GM19238 (cell line): ENCODE measurements around the gene UTY.

Experiments used
- DNase-seq: peaks from one replicate; pipeline ENCODE4 v3.0.0; 2011; ENCODE audit warnings: low spot score; ENCODE audit not compliant: insufficient read length

The UTY gene

DNA sequence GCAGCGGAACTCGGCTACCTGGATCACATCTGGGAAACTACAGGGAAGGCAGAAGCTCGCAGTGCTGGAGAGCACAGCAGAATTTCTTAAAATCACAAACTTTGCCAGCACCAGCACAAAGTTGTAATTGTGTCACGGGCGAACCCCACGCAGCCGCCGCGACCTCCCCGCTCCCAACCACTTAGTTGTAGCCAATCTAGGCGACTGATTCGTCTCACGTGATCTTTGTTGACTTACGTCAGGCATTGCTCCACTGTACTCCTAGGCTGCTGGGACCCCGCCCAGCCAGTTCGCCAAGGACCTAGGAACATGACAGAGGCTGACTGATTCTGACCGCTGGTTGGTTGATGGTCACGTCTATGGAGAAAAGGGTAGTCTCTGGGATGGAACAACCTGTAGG is at the start of gene UTY:
UTY (minus strand) TSS at position 206 of the 400 bp plus-strand sequence. CDS start 368 bp downstream, outside the sequence.
- no peak for DNase-seq

DNA sequence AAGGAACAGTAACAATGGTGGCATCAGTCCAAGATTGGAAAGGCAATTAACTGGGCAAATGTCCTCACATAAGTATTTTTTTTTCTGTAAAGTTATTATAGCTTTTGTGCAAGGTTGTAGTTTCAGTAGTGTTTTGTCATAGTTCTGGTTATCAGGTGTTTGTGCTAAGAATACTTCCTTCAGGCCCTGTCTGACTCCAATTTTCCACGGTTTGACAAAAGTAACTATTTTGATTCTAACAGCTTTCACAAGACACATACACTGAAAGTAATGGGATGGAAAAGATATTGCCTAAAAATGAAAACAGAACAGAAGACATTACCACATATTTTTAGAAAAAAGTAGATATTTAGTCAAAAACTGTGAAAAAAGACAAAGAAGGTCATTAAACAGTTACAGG is 40.6 kb upstream of the UTY start:
- no peak for DNase-seq

GRCh38 chrY:13501215-13501614 is 21.4 kb upstream of the UTY start:
- DNase-seq, result no peak

DNA sequence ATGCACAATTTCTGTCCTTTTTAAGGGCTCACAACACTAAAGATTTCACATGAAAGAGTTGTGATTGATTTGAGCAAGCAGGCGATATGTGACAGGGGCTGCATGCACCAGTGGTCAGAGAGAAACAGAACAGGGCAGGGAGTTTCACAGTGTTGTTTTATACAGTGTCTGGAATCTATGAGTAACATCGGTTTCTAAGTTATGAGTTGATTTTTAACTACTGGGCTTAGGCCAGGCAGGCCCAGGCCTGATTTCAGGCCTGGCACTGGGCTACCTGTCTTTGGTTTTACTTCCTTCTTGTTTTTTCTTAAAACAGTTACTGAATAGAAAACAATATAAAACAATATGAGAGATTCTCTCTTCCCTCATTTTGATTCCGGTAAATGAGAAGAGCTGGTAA is 13.9 kb upstream of the UTY start:
- no peak for DNase-seq

- no peak for DNase-seq
Measured at GRCh38 chrY:13492408-13492807, 12.6 kb upstream of the UTY start.

DNA sequence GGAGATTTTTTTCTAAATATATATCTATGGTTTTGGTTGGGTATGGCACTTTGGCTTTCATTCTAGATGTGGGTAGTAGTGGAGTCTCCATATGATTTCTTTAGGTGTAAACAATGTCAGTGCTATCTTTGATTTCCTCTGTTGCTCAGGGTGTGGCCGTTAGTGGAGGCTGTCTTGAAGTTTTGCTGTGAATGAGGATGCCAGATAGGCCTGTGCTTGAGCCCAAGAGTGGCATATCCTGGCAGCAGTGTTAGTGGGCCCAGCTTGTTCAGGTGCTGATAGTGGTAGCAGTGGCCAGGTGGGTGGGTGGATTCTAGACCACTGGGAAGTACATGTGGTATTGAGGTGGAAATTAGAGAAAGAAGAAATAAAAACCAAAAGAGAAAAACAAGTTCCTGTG is 8.9 kb upstream of the UTY start:
- DNase-seq, result no peak

DNA sequence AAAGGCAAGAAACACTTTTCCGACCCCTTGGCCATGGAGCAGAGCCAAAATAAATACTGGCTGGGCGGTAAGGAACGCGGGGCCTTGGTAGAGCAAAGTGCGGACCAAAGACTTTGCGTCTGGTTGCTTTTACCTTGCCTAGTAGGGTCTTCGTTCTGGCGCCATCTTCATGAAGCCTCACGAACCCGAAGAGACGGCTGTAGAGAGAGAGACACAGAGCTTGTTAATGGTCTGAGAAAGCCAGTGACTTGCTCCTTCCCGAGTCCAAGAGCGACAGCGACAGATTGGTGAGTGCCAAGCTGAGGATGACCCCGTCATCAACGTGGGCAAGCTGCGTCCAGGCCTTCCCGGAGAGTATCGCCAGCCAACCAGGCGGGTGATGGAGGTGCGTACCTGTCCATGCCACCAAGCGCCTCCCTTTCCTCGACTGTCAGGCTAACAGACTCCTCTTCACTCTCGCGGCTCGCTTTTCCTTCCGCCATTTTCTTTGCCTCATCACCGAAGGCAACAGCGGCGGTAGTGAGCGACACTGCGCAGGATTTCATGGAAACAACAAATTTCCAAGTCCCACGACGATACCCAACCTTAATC is 617 bp downstream of the UTY start:
- DNase-seq, result no peak

DNA sequence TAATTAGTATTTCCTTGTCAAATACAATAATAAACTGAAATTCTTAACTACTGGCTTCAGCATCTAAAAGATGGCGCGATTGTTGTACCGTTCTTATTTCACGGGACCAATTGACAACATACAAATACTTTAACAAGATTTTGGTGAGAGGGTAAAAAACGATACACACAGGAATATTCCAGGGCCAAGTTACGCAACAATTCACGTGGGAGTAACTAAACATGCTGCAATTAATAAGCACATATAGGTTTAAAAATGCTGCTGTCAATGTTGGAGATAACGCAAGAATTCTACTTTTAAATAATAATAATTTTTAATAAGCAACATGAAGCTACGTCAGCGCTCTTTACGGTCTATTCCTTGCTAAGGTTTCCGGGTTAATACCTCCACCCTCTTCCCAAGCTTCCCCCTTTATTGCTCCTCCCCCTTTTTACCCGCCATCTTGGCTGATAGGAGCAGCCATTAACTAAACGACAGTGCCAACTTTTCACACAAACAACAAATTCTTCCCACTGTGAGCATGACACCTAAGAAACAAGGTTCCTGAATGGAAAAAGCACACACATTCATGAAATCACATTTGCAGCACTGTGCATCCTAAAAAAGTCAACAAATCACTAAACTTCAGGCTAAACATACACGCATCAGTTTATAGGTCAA is 1.6 kb downstream of the UTY start:
- no peak for DNase-seq

DNA sequence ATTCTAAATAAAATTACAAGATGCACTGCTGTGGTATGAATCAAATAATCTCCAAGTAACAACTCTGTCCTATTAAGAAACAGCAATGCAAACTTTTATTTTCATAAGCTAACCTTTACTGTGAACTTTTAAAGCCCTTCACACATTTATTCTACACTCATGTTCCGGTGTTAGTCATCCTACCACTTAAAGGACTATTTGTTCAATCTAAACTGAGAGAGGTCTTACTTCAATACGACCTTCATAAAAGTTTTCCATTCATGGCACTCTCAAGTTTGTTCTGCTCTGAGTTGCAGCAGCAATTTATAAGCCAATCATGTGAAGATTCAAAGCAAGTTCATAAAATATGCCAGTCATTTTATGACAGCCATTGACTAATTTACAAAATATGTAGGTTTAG is 4.8 kb downstream of the UTY start:
- DNase-seq, result no peak

GRCh38 chrY:13451572-13451971 is 28.3 kb downstream of the UTY start:
- DNase-seq, result no peak

GRCh38 chrY:13450596-13451130 is 29.2 kb downstream of the UTY start:
- no peak for DNase-seq

DNA sequence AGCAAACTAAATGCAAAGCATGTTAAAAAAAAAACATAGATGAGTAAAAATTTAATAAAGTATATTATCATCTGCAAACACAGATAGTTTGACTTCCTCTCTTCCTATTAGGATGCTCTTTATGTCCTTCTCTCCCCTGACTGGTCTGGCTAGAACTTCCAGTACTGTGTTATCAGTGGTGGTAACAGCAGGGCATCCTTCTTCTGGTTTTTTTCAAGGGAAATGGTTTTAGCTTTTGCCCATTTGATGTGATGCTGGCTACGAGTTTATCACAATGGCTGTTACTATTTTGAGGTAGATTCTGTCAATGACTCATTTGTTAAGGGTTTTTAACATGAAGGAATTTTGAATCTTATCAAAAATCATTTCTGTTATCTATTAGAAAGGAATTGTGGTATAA is 34.3 kb downstream of the UTY start:
- DNase-seq, result no peak

- no peak for DNase-seq
Measured at GRCh38 chrY:13443146-13443545, 36.7 kb downstream of the UTY start.

GRCh38 chrY:13440811-13441210 is 39.0 kb downstream of the UTY start:
- DNase-seq, result no peak

GRCh38 chrY:13435968-13436937 is 43.6 kb downstream of the UTY start:
- DNase-seq, result no peak

DNA sequence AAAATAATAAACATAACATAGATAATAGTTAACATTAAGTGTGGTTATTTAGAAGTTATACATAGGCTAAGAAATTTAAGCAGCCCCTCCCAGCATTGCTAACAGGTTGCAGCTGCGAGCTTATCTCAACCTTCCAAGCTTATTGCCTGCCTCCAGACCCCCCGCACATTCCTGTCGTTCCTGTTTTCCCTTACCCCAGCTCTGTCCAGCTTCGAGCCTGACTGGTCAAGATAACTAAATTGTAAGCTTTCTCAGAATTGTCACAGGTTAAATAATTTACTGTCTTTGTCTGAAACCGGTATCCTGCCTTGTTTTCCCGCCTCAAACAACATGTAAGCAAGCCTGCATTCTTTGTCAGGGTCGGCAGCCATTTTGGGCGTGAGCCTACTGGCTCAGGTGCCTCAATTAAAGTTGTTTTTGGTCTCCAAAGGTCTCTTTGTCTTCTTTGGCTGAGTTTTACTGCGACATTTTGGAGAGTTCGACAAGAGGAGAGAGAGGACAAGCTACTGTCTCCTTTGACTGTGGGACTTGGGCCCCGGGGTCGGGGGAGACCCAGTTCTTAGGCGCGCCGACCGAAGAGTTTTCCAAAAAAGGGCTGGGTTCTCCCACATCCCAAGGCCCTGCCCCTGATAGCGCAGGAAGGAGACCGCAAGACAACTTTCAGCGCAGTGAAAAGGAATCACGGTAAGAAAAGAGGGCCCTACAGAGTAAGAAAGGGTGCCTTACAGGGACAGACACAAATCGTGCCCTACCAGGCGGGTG is 44.4 kb downstream of the UTY start:
- DNase-seq, result no peak

GRCh38 chrY:13432293-13433025 is 47.4 kb downstream of the UTY start:
- DNase-seq, result no peak

- DNase-seq, result no peak
Measured at GRCh38 chrY:13429551-13429950, 50.3 kb downstream of the UTY start.

DNA sequence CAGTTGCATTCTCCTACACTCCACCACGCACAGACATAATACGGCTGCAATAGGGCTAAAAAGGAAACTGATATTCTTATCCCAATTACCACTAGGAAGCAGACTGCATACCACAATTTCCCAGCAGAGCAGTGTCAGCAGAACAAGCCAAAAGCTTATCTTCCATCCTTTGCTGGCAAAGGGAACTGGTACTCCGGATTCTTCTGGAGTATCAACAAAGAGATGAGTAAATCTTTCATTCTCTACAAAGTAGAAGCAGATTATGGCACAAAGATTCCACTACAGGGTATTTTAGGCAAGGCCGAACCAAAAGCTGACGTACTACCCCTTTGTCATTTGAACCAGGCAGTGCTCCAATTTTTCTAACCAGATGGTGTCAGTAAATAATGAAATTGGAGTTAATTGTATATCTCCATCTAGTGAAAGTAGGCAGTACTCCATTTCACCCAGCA is 56.5 kb downstream of the UTY start:
- DNase-seq, result no peak

DNA sequence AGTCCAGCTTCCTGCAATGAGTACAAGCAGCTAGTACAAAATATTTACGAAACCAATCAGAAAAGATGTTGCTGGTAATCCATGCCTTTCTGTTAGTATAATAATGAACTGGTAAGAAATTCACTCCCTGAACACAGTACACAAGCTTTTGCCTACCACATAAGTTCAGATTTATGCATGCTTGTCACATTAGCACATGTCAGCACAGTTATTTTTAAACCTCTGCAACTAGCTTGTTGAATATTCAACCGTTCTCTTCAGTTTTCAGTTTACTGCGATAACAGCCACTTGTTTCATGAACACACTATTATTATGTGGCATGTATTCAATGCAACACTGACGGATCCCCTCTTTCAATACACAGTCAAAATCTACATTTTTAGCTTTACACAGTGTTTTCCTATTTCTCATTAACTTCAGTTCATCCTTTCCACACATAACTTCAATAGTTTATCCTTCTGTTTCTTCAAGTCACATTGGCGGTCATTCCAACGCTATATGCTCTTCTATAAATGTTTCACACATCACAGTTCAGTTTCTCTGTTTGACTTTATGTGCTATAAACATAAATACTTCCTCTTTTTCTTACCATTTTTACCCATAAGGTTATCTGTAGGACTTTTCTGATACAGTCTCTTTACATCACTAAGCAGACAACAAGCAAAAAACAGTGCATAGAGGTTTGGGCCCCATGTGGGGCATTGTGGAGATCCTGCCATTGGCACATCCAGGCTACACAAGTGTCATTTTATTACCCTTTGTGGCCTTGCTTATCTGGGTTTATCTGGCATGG is 62.8 kb downstream of the UTY start:
- DNase-seq, result no peak
